ENCODE measurements around the gene SCN7A. TPM values are rescaled to one million over a fixed set of nuclear protein-coding genes. Genes with fewer than 3 reads are reported as not detected.

Gene SCN7A
- total and polyA plus RNA-seq, 2 of the 4 experiments (the other 2 are of a cell fraction) = 0.39 to 0.90 TPM

DNA sequence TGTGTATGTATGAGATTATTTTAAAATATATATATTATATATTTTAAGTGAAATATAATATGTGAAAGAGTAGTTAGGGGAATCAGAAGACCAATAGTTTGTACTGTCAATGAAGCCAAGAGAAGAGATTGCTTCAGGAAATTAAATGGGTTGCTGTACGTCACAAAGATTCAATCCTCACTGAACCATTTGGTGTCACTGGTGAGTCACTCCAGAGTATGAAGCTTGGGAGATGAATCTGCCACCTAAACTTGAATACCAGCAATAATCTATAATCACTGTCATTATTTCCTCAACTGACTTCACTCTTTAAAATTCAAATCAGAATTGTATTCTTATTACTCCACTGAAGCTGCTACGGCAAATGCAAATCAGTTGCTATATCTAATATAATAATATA is 76.4 kb downstream of the SCN7A start:
- H3K9ac ChIP-seq (ENCODE audit: low read depth, low read length) = no peak overlapping the region
- H2BK120ac ChIP-seq (ENCODE audit: low read depth, low read length) = no peak overlapping the region
- no peaks in the 10 kb centered on the region for H4K20me1 ChIP-seq (ENCODE audit: insufficient read depth, low read length)
- H3K18ac ChIP-seq (ENCODE audit: low read depth, low read length) = no peak overlapping the region
- no peak overlapping the region for H3K23ac ChIP-seq (ENCODE audit: low read depth, low read length)
- ATAC-seq (ENCODE audit: low read depth) = no peak; the same call in 1 of the 2 replicates
- ChIA-PET POLR2A (ENCODE audit: unreplicated experiment) (no interaction called here), CTCF (interaction anchor here (0.5 to 0.7 kb wide), 2 partner anchors 103 to 237 kb away, joined by 3 read pairs; no protein-coding TSS in a partner anchor)
- H4K91ac ChIP-seq (ENCODE audit: insufficient read depth, low read depth, low read length) = no peak overlapping the region
- intact Hi-C loops (cut with micrococcal nuclease) = loop anchor here (2.0 to 5.0 kb wide), 3 partner anchors 57 to 359 kb away; partner anchors contain the start of gene SCN1A
- no peak overlapping the region for H2AK5ac ChIP-seq (ENCODE audit: low read depth, low read length)
- H3K4me3 ChIP-seq (ENCODE audit: insufficient read depth, low read depth, low read length) = no peak overlapping the region
- H4K8ac ChIP-seq (ENCODE audit: low read depth in 2 of 2, low read length in 2 of 2) = no peak overlapping the region
- H3K9me1 ChIP-seq (ENCODE audit: insufficient read depth, low read length) = no peaks in the 10 kb centered on the region
- no peaks in the 10 kb centered on the region for H3K9me3 ChIP-seq (ENCODE audit: control insufficient read depth, insufficient read depth, low read length)
- H2AK9ac ChIP-seq (replicated peaks; ENCODE audit: low read depth, low read length, poor library complexity) = no peak overlapping the region
- H3K14ac ChIP-seq (replicated peaks; ENCODE audit: low read depth, low read length) = no peak overlapping the region
- in situ Hi-C loops (cut with MboI; ENCODE audit: low sequenced_read_pairs) = loop anchor here (25.0 kb wide), 1 partner anchor 455 kb away; the partner anchor contains the start of gene TTC21B
- no TSS peak for BruUV-seq (replicated peaks)
- no peaks in the 10 kb centered on the region for H3K36me3 ChIP-seq (ENCODE audit: control insufficient read depth, insufficient read depth, low read length)
- WGBS, 2 experiments (ENCODE audit: extremely low coverage in 2 of 2, insufficient read length in 1 of 2) = no CpG with 5 or more reads among the region's 2 CpGs
- no peak overlapping the region for H2BK5ac ChIP-seq (ENCODE audit: low read depth, low read length, poor library complexity, severe bottlenecking)
- no peak overlapping the region for H3K56ac ChIP-seq (ENCODE audit: extremely low read depth, insufficient read depth, low read length)
- dilution Hi-C loops (cut with HindIII; ENCODE audit: low sequenced_read_pairs, unreplicated experiment) = no loop called here
- no peak overlapping the region for H3K4ac ChIP-seq (ENCODE audit: low read depth, low read length)
- no peak overlapping the region for H3K27ac ChIP-seq (ENCODE audit: insufficient read depth, low read length)
- no peak overlapping the region for H2AFZ ChIP-seq (replicated peaks; ENCODE audit: low read length, poor library complexity)
- DNase-seq = peak; percentile 65
- H3K4me1 ChIP-seq (ENCODE audit: control insufficient read depth, insufficient read depth, low read length) = no peaks in the 10 kb centered on the region
- no peak overlapping the region for H2BK15ac ChIP-seq (ENCODE audit: low read depth, low read length)
- no peaks in the 10 kb centered on the region for H3K27me3 ChIP-seq (ENCODE audit: control insufficient read depth, insufficient read depth, low read length)
- H2BK20ac ChIP-seq (ENCODE audit: low read depth, low read length) = no peak overlapping the region
- H3K79me1 ChIP-seq (ENCODE audit: low read depth in 1 of 2, low read length in 2 of 2) = no peaks in the 10 kb centered on the region
- 0 out of 2 replicates have a peak, but pooled peaks have one; percentile 4 for TF ChIP-seq RAD21 (IDR thresholded peaks at IDR 0.05; ENCODE audit: low read length)
- TF ChIP-seq NFE2L2 (IDR thresholded peaks at IDR 0.05; ENCODE audit: low read depth, low read length) = no peak
- H4K5ac ChIP-seq (ENCODE audit: low read depth, low read length) = no peak overlapping the region
- H3K4me2 ChIP-seq (ENCODE audit: low read depth, low read length) = no peak overlapping the region
